HG03097 (cell line): ENCODE measurements around the gene LEMD3.
A peak's percentile ranks its signal among the peaks of the same experiment; 100 is the strongest.

ENCODE experiments used
- ATAC-seq: cut with Tn5 transposase; IDR thresholded peaks from one replicate; pipeline ENCODE4 v1.9.1; 2021; ENCODE audit not compliant: unreplicated experiment, low FRiP score

LEMD3 gene

DNA sequence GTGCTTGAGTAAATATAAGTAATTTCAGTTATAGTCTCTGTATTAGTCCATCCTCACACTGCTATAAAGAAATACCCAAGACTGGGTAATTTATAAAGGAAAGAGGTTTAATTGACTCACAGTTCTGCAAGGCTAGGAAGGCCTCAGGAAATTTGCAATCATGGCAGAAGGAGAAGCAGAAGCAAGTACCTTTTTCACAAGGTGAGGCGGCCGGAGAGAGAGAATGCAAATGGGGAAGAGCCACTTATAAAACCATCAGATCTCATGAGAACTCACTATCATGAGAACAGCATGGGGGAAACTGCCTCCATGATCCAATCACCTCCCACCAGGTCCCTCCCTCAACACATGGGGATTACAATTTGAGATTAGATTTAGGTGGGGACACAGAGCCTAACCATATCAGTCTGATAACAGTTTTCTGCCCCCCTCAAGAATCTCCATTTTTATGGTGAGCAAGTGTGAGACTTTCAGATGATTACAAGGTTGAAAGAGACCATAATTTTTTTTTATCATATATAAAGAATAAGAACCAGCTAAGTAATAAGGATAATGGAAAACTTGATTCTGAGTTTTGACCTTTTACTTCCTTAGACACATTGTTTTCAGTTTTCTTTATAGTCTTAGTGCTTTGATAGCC, 35.6 kb downstream of the LEMD3 start:
- no peak for ATAC-seq

DNA sequence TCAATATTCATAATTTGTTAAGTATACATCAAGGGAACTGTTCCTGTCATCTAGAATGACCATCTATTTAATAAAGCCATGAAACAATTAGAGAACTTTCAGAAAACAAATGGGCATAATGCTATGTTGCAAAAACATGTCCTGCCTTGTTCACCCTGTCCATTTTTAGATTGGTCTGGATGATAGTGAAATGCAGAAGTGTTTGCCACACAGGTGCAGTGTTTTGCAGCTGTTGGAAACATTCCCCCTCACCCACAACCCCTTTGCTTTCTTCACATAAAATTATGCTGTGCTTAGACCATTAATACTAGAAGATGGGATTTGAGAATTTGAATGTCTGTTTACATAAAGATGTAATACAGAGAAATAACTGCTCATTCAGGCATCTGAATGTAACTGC, 36.5 kb downstream of the LEMD3 start:
- ATAC-seq: no peak

DNA sequence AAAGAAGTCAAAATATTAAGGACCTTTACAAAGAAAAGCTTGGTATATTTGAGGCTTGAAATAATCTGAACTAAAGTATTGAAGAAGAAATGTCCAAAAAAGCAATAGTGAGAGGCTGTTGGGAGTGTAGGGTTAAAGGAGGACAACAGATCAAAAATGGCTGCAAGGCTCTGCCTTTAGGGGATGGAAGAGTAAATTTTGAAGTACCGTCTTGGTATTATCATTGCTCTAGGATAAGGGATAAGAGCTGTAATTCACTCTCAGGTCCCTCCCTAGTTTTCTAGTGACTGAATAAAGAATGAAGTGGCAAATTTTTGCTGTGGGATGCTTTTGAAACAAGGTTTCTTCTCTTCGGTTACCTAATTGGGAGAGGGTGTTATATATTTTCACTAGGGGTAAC, 38.7 kb downstream of the LEMD3 start:
- ATAC-seq: no peak

DNA sequence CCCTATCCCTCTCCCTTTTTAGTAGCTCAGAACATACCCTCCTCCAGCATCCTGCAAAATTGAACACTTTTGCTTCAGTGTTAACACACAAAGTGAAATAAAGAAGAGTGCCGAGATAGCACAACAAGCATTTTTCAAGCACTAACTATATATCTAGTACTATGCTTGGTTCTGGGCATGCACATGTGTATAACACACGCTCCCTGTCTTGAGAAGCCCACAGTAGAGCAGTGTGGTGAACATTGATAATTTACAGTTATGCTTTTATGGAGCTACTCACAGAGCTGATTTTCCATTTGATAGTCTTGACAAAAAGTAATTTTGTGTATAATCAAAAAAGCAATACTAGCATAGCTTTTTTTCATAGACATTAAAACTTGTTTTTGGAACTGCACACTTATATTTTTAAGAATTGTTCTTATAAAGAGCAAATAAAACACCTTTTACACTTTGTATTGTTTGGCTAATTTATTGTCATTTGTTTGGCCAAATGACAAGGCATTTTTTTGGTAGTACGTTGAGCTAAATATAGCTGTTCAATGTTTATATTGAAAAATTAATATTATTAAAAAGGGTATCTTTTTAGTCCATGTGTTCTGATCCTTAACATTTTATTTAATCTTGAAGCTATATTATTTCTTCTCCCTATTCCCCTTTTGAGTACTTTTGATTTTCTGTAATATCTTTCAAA, 39.7 kb downstream of the LEMD3 start:
- ATAC-seq: no peak

DNA sequence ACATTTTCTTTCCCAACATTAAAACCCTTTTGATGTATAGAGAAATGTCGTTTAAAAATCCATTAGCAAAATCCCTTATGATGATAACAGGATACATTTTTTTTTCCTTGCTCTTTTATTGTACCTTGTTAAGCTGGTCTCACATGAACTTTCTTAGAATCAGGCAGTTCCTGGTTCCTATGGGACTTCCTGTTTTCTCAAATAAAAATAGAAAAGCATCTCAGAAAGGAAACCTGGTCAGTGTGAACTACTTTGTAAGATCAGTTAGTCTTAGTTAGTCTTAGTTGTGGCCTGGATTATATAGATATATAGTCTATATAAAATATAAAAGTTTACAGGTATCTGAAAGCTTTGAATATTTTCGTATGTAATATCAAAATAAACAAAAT, 40.3 kb downstream of the LEMD3 start:
- peak; percentile 75 for ATAC-seq

DNA sequence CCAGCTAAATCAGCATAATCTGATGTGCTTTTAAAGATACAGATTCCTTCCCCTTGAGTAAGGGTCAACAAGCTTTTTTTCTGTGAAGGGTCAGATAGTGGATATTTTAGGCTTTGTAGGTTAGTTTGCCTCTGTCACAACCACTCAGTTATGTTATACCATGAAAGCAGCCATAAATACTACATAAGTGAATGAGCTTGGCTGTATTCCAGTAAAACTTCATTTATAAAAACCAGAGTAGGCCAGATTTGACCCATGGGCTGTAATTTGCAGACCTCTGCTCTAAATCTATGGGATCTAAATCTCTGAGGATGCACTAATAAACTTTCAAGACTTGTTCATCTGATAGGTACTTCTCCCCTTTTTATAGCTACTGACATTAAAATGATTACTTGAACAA, 47.7 kb downstream of the LEMD3 start:
- ATAC-seq: no peak

DNA sequence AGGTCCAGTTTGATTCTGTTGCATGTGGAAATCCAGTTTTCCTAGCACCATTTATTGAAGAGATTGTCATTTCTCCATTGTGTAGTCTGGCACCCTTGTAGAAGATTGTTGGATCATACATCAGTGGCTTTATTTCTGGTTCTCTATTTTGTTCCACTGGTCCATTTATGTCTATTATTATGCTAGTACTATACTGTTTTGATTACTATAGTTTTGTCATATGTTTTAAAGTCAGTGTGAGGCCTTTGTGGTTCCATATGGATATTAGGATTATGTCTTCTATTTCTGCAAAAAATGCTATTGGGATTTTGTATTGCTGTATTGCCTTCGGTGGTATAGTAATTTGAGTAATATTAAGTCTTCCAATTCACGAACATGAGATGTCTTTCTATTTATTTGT, 51.4 kb downstream of the LEMD3 start:
- no peak for ATAC-seq

DNA sequence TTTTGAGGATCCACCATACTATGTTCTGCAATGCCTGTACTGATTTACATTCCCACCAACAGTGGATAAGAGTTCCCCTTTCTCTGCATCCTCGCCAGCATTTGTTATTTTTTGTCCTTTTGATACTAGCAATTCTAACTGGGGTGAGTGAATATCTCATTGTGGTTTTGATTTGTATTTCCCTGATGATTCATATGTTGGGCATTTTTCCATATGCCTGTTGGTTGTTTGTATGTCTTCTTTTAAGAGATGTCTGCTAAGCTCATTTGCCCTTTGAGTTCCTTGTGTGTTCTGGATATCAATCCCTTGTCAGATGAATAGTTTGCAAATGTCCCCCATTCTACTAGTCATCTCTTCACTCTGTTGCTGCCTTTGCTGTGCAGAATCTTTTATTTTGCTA, 60.1 kb downstream of the LEMD3 start:
- ATAC-seq: no peak

DNA sequence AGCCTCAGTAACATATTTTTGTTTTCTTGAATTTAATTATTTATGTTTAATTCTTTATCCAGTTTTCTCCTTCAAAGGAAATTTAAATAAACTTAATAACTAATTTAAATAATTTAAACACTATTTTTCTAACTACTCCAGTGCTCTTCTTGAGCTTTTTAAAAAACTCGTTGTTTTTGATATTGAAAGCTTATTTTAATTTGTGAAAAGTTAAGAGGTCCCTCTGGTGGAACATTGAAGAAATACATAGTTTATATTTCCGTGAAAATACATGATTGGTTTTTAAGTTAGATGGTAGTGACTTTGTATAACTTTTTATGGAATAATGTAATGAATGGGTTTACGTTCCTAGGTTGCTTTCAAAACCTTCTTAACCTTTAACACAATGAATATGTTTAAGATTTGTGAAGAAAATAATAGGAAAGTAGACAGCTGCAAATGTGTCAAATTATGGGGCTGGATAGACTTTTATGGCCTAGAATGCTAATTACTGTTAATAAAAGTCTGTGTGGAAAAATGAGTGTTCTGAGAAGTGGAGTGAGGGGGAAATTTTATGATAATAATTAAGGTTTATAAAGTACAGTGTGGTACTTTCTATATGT, 63.2 kb downstream of the LEMD3 start:
- no peak for ATAC-seq

DNA sequence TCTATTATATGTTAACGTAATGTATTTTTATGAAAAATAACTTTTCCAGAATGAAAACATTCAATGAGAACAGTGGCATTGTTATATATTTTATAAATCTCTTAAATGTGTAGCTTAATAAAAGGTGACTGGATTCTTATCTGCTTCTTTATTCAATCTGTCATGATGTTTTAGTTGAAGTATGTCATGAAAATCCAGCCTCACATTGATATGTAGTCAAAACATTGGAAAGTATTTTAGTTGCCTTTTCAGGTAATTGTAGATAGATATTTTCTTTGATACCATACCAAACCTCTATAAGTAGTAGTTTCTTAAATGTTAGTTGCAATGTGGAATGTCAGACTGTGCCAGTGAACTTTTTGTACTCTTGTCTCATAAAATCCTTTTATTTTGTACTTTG, 67.8 kb downstream of the LEMD3 start:
- ATAC-seq: no peak

DNA sequence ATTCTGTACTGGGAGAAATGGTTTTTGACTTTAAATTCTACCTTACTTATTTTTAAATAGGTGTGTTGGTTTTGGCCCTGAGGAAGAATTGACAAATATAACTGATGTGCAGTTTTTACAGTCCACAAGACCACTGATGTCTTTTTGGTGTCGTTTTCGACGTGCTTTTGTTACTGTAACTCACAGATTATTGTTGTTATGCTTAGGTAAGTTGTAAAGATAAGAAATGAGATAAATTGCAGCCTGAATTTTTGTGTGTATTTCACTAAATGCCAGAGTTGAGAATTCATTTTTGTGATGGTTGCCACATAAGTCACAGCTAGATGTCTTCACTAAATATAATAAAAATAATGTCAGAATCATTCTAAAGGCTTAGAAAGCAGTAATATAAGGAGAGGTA, 69.2 kb downstream of the LEMD3 start:
- ATAC-seq: no peak

DNA sequence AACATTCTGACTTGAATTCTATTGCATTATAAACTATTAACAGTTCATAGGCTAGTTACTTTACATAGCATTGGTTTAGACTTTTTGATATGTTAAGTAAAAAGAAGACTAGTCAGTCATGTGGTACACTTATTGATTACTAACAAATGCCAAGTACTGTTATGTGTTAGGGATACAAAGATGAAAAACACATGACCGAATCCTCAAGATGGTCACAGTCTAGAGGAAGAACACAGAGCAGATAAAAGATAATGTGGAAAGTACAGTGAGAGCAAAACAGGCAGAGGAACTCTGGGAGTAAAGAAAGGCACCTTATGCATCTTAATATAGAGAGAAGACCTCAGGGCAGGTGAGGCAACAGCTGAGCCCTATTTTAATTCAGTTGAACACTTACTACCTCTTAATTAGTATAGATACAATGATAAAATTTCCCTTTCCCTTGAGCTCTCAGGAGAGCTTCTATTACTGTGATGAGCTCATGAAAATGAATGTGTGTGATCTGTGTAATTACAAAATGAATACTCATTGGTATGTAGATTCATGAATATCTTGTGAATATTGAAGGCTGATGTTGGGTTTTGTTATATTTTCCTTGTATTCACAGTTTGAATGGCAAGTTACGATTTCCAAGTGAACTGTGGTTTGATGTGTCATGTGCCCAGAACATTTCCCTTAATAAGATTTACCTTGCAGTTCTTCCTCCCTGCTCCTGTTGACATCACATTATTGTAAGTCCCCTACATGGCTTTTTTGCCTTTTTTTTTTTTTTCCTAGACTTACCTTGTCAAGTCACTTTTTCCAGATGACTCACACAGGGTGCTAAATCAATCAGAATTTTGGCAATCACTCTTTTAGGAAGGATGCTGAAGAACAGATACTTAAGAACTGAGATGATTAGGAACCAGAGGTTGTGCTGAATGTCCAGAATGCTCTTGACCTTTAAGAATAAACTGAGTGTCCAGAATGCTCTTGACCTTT, 79.6 kb downstream of the LEMD3 start:
- ATAC-seq: no peak

DNA sequence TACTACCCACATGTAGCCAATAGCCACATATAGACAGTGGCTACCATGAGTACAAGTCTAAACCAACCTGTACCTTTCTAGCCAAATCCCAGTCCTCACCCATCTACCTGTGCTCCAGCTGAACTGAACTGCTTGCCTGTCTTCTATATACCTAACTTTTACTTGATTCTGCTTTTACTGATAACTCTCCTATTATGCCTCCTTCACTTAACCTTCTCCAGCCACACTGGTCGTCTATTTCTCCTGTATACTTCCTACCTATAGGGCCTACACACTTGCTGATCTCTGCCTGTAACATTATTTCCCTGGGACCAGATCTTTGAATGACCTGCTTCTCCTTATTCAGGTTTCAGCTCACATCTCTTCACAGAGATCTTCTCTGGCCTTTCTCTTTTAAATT, 83.1 kb downstream of the LEMD3 start:
- ATAC-seq: no peak

DNA sequence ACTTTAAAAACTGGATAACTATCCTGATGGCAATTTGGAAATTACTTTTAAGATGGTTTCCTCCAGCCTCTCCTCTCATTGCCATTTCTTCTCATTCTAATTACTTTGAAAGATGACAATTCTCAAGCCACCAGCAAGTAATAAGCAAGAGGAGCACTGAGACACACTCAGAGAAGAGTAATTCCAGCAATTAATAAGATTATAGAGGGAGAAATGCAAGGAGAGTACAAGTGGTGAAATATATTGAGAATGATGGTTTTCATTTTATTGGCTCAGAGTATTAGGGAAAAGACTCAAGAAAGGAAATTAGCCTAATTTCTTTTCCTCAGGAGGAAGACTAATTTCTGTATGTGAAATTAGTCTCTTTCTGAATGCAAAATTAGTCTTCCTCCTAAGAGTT, 88.6 kb downstream of the LEMD3 start:
- no peak for ATAC-seq

DNA sequence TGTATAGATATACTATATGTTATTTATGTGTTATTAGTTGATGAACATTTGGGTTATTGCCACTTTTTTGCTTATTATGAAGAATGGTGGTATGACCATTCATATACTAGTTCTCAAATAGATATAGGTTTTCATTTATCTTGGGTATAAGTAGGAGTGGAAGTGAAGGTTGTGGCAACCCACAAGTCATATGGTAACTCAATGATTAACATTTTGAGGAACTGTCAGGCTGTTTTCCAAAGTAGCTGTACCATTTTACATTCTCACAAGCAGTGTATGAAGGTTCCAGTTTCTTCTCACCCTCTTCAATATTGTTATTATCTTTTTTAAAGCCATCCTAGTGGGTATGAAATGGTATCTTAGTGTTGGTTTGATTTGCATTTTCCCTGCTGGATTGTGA, 90.1 kb downstream of the LEMD3 start:
- no peak for ATAC-seq

DNA sequence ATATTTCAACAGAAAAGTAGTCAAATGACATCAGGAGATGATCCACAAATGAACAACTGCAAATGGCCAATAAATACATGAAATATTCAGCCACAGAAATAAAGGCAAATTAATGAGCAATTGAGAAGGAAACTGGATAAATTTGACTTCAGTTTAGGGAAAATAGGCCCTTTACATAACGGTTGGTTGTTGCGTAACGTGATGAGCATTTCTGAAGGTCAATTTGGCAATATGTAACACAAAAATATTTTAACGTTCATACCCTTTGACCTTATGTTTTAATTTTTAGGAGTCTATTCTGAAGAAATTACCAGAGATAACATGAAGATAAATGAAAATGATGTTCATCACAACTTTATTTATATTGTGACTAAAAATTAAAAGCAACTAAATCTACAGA, 94.4 kb downstream of the LEMD3 start:
- ATAC-seq: no peak

DNA sequence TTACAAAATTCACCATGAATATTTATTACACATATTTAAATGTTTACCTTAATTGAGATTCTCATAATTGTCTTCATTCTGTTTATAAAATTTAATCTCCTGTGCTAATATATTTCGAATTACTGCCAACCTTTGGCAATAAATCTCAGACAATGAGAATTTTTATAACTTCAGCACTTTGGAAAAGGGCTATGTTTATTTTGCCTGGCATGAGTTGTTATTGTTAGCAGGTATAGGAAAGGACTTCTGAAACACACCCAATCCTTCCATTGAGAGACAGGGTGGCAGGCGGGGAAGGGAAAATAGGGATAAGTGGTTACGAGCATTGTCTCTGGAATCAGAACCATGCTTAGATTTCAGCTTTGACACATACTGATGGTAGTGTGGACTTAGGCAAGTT, 97.0 kb downstream of the LEMD3 start:
- ATAC-seq: no peak

DNA sequence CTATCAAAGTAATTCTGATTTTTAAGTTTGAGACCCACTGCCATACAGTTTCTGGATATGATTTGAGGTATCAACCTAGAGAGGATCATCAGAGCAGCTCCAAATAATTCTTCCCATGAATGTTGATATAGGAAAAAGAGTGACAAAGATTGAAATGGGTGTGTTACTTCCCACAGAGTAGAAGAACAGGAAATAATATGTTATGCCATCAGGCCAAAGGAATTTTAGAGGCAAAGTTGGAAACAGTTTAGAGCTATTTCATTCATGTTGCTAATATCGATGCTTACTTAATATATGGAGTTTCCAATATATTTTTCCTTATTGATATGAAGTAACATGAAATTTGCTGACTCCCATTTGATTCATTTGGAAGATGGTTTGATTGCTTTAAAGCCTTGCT, 100.2 kb downstream of the LEMD3 start:
- ATAC-seq: no peak

DNA sequence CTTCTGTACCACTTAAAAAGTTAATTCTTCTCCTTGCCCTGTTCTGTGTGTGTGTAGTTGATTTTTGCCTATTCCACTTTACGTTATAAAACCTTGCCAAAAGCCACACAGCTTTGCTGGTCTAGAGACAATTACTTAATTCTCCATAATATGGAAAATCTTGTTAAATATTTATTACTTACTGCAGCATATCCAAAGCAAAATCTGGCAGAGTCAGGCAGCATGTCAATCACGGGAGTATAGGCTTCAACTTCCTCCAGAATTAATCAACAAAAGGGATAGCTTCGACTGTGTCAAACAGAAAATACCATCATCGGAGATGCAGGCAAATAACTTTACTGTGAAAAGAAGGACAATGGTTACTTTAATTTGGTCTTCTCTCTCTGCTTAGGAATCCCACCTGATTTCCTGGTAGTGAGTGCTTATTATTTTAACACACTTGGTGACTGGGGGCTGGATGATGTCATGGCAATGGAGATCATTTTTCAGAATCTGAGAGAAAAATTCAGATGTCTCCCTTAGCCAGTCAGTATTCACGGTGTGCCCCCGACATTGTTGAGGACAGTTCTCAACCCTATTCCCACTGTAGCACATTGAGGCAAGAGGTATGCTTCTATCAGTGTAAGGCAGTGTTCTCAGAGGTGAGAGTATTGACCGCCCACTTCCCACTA, 105.4 kb downstream of the LEMD3 start:
- no peak for ATAC-seq

DNA sequence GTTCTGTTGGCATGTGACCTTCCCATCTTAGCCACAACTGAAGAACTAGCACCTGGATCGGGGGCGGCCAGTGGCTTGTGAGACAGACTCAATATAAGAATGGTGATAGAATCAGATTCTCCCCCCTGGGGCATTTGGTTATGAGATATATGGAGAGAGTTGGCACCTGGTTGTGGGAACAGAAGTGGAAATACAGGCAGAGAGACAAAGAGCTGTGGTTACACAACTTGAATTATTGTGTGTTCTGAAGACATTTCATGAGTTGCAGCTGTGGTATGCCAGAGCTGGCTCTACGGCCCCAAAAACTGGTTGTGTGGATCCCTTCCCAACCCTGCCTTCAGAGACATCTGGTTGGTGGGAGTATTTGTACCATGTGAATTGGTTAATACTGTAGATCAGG, 106.2 kb downstream of the LEMD3 start:
- no peak for ATAC-seq
